HepG2 (cell line): ENCODE results near the gene PHOSPHO2. TPM values are rescaled to one million over a fixed set of nuclear protein-coding genes. Genes with fewer than 3 reads are reported as not detected.

ENCODE experiments used
- ATAC-seq: fragments of 200-7000 bp; cut with Tn5 transposase; 3 replicates; pipeline ENCODE4 v1.9.1; 2020; ENCODE audit warnings: mild to moderate bottlenecking, moderate library complexity
- BruUV-seq: library from RNA; stranded (reverse); fragments of 400-500 nt; replicated peaks from 2 replicates; lab custom pipeline; 2021; lab: Mats Ljungman, UMichigan
- CTCF ChIA-PET: fragments of 300-600 bp; formaldehyde crosslinking; extraction: SDS; loops from one replicate; lab custom pipeline; 2021; ENCODE audit warnings: low total read pairs, inconsistent platforms, low intra/inter-chr PET ratio; lab: Yijun Ruan, JAX
- POLR2A ChIA-PET: fragments of 350-600 bp; sonication (Branson Sonifier 250); formaldehyde crosslinking; loops from one replicate; lab custom pipeline; 2020; ENCODE audit warnings: antibody characterized with exemption, inconsistent platforms; lab: Yijun Ruan, JAX
- DNase-seq: peaks from one replicate; pipeline ENCODE4 v3.0.0-alpha.2; 2015; ENCODE audit warnings: low spot score
- FAIRE-seq: peaks from 3 replicates; lab custom pipeline; 2011; peaks lifted over from hg19 to GRCh38; lab: Jason Lieb, UNC
- H2AFZ ChIP-seq: one replicate; pipeline ENCODE4 v1.6.1; 2011; ENCODE audit warnings: low read length, inconsistent platforms
- H3K27ac ChIP-seq: fragments of 300-600 bp; 3 replicates; pipeline ENCODE4 v1.8.0; 2011; ENCODE audit warnings: mixed run types, mild to moderate bottlenecking, mixed read lengths, low read length, inconsistent platforms; ENCODE audit not compliant: insufficient read depth; ENCODE audit errors: extremely low read length
- H3K27me3 ChIP-seq, 2 experiments: fragments of 200-600 bp in 1 of 2; 2 replicates in 1 of 2; 3 replicates in 1 of 2; pipeline versions ENCODE4 v1.6.0 to v1.8.0; 2011; ENCODE audit warnings: low read length in 2 of 2, mild to moderate bottlenecking in 2 of 2, moderate library complexity in 2 of 2, inconsistent platforms in 1 of 2; ENCODE audit not compliant: insufficient read depth in 2 of 2, control insufficient read depth in 1 of 2
- H3K36me3 ChIP-seq, 2 experiments: fragments of 200-600 bp in 1 of 2; replicated peaks in 1 of 2; 2 replicates in 1 of 2; 3 replicates in 1 of 2; pipeline versions ENCODE4 v1.5.1 to v1.8.0; 2011; ENCODE audit warnings: low read length in 2 of 2, inconsistent platforms in 1 of 2; ENCODE audit not compliant: insufficient read depth in 2 of 2, control insufficient read depth in 1 of 2
- H3K4me1 ChIP-seq: 2 replicates; pipeline ENCODE4 v1.5.1; 2012; ENCODE audit warnings: low read length, inconsistent platforms; ENCODE audit not compliant: insufficient read depth
- H3K4me2 ChIP-seq: 2 replicates; pipeline ENCODE4 v1.6.0; 2011; ENCODE audit warnings: low read depth, low read length, inconsistent platforms
- H3K4me3 ChIP-seq, 3 experiments: fragments of 200-600 bp in 1 of 3; sonication (generic), shearing (Covaris generic) in 1 of 3; replicated peaks in 1 of 3; 2 replicates each; pipeline ENCODE4 v1.5.1; 2011 to 2016; ENCODE audit warnings: low read length in 3 of 3, inconsistent platforms in 2 of 3, low read depth in 2 of 3, mild to moderate bottlenecking in 2 of 3, control low read depth in 1 of 3, mixed read lengths in 1 of 3; ENCODE audit not compliant: insufficient read depth in 1 of 3
- H3K79me2 ChIP-seq: one replicate; pipeline ENCODE4 v1.6.1; 2011; ENCODE audit warnings: low read length, inconsistent platforms; ENCODE audit not compliant: insufficient read depth
- H3K9ac ChIP-seq: 2 replicates; pipeline ENCODE4 v1.6.0; 2011; ENCODE audit warnings: mild to moderate bottlenecking, low read depth, low read length, inconsistent platforms; ENCODE audit not compliant: insufficient read depth
- H3K9me3 ChIP-seq: 2 replicates; pipeline ENCODE4 v1.5.1; 2012; ENCODE audit warnings: mild to moderate bottlenecking, low read length
- H4K20me1 ChIP-seq: 2 replicates; pipeline ENCODE4 v1.6.0; 2011; ENCODE audit warnings: inconsistent platforms, mild to moderate bottlenecking, low read length, moderate library complexity; ENCODE audit not compliant: insufficient read depth
- HDAC6 ChIP-seq: fragments of 200-600 bp; sonication (generic); IDR thresholded peaks from 2 replicates; pipeline ENCODE4 v1.7.0; 2017; ENCODE audit warnings: mild to moderate bottlenecking, antibody characterized with exemption, low read length, low read depth
- HNF4G ChIP-seq, 2 experiments: sonication (generic) in 1 of 2; formaldehyde crosslinking in 1 of 2; IDR thresholded peaks; 2 replicates each; pipeline versions ENCODE4 v1.4.0 to v1.6.1; 2011 to 2020; ENCODE audit warnings: borderline replicate concordance in 2 of 2, low read depth in 2 of 2, mild to moderate bottlenecking in 2 of 2, low read length in 1 of 2, missing genetic modification reagents in 1 of 2, moderate library complexity in 1 of 2
- KMT2B ChIP-seq: IDR thresholded peaks from 2 replicates; pipeline ENCODE4 v1.6.1; 2016; ENCODE audit warnings: missing genetic modification reagents, missing compliant biosample characterization
- NCOA2 ChIP-seq: sonication (generic); formaldehyde crosslinking; IDR thresholded peaks from 2 replicates; pipeline ENCODE4 v1.8.0; 2022; ENCODE audit warnings: inconsistent platforms
- NFE2 ChIP-seq: sonication (generic); formaldehyde crosslinking; IDR thresholded peaks from 2 replicates; pipeline ENCODE4 v1.4.0; 2020; ENCODE audit warnings: missing genetic modification reagents
- SMAD1 ChIP-seq: sonication (generic); formaldehyde crosslinking; IDR thresholded peaks from 2 replicates; pipeline ENCODE4 v1.4.0; 2020; ENCODE audit warnings: missing genetic modification reagents, low read depth, mild to moderate bottlenecking, borderline replicate concordance
- TGIF2 ChIP-seq: IDR thresholded peaks from 2 replicates; pipeline ENCODE4 v1.6.1; 2016; ENCODE audit warnings: control low read depth, missing compliant biosample characterization
- ZNF614 ChIP-seq: IDR thresholded peaks from 2 replicates; pipeline ENCODE4 v1.6.1; 2018; ENCODE audit warnings: missing biosample characterization, missing genetic modification reagents, inconsistent platforms, borderline replicate concordance
- ZNF879 ChIP-seq: sonication (generic); formaldehyde crosslinking; IDR thresholded peaks from 2 replicates; pipeline ENCODE4 v1.8.1; 2023; ENCODE audit warnings: missing genetic modification reagents
- WGBS: methylation state at CpG from one replicate; pipeline ENCODE4 v1.1.6; 2017; ENCODE audit warnings: low lambda C conversion rate; 5-methylcytosine and 5-hydroxymethylcytosine counted together
- in situ Hi-C: cut with HindIII; loops from 2 replicates; pipeline ENCODE4 v1.10.0; 2017; ENCODE audit warnings: low pct_unique_long_range_greater_than_20kb; ENCODE audit not compliant: extremely low pct_ligation_motif_present
- intact Hi-C: fragments of 100-400 bp; cut with micrococcal nuclease; formaldehyde crosslinking; loops from one replicate; pipeline ENCODE4 v1.10.0; 2022; ENCODE audit not compliant: unreplicated experiment
- polyA plus RNA-seq, 8 experiments: library from polyadenylated mRNA; depleted of rRNA in 3 of 8; stranded (reverse) in 7 of 8; unstranded in 1 of 8; fragments of >200 nt; fragmentation: Illumina TruSeq in 4 of 8; extraction: Trizol in 4 of 8; gene quantifications; 2 replicates each; pipeline versions ENCODE4 v1.2.1 to v1.2.3, GENCODE V29; 2011 to 2016; ENCODE audit warnings: low read depth in 4 of 8, missing spikeins in 1 of 8, mixed read lengths in 1 of 8; ENCODE audit not compliant: insufficient read depth in 1 of 8
- total RNA-seq, 5 experiments: library from RNA; depleted of rRNA; stranded (reverse); fragments of >200 nt; fragmentation: Illumina TruSeq; extraction: Trizol; gene quantifications; 2 replicates each; pipeline ENCODE4 v1.2.3, GENCODE V29; 2016; ENCODE audit warnings: low read depth in 1 of 5
- TF ChIP-seq, protein P1 (sequence below): sonication (generic); formaldehyde crosslinking; IDR thresholded peaks from 2 replicates; pipeline ENCODE4 v1.5.0; 2020; ENCODE audit warnings: mild to moderate bottlenecking, low read depth, missing genetic modification reagents, borderline replicate concordance
- TF ChIP-seq, protein P2 (sequence below): IDR thresholded peaks from 2 replicates; pipeline ENCODE4 v1.6.1; 2016
- TF ChIP-seq, protein P3 (sequence below): sonication (generic); formaldehyde crosslinking; IDR thresholded peaks from 2 replicates; pipeline ENCODE4 v1.8.1; 2023; ENCODE audit warnings: mild to moderate bottlenecking, moderate library complexity, missing genetic modification reagents
- TF ChIP-seq, protein P4 (sequence below): sonication (generic); formaldehyde crosslinking; IDR thresholded peaks from 2 replicates; pipeline ENCODE4 v1.4.0; 2020; ENCODE audit warnings: missing genetic modification reagents, borderline replicate concordance

The PHOSPHO2 gene
- total and polyA plus RNA-seq, 2 of the 13 experiments (the other 11 are each of a cell fraction or from before 2014, with no cell fraction given): 6.1 to 11.4 TPM

DNA sequence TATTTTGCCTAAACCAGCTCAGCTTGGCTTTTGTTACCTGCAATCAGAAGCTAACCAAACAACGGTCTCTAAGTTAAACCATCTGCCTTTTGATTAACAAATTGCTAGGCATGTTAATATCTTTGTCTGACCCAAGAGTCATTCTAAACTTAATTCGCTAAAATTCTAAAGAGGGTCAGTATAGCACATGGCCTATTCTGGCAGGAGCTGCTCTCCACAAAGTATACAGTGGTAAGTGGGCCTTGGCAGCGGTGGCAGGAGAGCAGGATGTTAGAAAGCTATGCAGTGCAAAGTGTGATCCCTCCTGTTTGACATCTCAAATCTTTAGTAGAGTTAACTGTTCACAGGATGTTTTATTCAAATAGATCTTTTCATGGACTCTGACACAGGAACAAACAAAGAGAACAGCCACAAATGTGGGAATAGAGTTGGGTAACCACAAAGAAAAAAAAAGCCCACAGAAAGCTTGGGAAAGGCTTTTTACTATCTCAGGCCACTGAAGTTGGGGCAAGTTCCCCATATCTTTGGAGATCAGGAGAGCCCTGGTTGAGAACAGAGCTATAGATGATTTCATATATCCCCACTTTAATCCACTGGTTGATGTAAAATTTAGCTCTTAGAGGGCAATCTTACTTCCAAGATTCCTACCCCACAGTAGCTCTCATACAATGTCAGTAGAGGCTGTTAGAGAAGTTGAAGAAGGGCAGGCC is 10.7 kb upstream of the PHOSPHO2 start:
- in situ Hi-C loops: no loop called here
- TF ChIP-seq, protein P1, sequence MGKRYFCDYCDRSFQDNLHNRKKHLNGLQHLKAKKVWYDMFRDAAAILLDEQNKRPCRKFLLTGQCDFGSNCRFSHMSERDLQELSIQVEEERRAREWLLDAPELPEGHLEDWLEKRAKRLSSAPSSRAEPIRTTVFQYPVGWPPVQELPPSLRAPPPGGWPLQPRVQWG: no peak
- TF ChIP-seq, protein P2, sequence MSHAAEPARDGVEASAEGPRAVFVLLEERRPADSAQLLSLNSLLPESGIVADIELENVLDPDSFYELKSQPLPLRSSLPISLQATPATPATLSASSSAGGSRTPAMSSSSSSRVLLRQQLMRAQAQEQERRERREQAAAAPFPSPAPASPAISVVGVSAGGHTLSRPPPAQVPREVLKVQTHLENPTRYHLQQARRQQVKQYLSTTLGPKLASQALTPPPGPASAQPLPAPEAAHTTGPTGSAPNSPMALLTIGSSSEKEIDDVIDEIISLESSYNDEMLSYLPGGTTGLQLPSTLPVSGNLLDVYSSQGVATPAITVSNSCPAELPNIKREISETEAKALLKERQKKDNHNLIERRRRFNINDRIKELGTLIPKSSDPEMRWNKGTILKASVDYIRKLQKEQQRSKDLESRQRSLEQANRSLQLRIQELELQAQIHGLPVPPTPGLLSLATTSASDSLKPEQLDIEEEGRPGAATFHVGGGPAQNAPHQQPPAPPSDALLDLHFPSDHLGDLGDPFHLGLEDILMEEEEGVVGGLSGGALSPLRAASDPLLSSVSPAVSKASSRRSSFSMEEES (CRISPR knock-in tag): peak; percentile 44; the same call in 1 of the 2 replicates
- no peak for TF ChIP-seq SMAD1 (CRISPR knock-in tag)
- peak; percentile 88 for TF ChIP-seq ZNF614 (CRISPR knock-in tag)
- TF ChIP-seq HNF4G (IDR thresholded peaks at IDR 0.05; ENCODE audit: borderline replicate concordance, low read depth, low read length): peak; percentile 93
- peak; percentile 74; the same call in 1 of the 2 replicates for TF ChIP-seq HNF4G (CRISPR knock-in tag; IDR thresholded peaks at IDR 0.05; ENCODE audit: borderline replicate concordance, low read depth)
- peak; percentile 71; the same call in 1 of the 2 replicates for TF ChIP-seq TGIF2 (CRISPR knock-in tag)
- TF ChIP-seq NCOA2 (CRISPR knock-in tag): peak; percentile 91
- no peak for TF ChIP-seq ZNF879
- TF ChIP-seq, protein P3, sequence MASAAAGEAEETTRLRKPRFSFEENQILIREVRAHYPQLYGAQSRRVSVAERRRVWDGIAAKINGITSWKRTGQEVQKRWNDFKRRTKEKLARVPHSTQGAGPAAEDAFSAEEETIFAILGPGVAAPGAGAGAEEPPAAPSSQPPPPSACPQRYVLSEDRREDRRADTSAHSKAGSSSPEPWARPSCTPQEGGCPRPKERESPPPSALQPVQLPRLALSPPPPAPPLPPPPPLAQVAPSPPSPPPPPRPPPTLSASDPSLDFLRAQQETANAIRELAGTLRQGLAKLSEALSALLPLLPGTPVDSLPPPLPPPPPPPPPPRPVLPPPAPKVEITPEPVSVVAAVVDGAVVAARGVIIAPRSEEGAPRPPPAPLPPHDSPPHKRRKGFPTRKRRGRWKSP (CRISPR knock-in tag): 0 out of 2 replicates have a peak, but pooled peaks have one; percentile 40
- TF ChIP-seq KMT2B (CRISPR knock-in tag): peak; percentile 73
- TF ChIP-seq NFE2: no peak
- TF ChIP-seq, protein P4, sequence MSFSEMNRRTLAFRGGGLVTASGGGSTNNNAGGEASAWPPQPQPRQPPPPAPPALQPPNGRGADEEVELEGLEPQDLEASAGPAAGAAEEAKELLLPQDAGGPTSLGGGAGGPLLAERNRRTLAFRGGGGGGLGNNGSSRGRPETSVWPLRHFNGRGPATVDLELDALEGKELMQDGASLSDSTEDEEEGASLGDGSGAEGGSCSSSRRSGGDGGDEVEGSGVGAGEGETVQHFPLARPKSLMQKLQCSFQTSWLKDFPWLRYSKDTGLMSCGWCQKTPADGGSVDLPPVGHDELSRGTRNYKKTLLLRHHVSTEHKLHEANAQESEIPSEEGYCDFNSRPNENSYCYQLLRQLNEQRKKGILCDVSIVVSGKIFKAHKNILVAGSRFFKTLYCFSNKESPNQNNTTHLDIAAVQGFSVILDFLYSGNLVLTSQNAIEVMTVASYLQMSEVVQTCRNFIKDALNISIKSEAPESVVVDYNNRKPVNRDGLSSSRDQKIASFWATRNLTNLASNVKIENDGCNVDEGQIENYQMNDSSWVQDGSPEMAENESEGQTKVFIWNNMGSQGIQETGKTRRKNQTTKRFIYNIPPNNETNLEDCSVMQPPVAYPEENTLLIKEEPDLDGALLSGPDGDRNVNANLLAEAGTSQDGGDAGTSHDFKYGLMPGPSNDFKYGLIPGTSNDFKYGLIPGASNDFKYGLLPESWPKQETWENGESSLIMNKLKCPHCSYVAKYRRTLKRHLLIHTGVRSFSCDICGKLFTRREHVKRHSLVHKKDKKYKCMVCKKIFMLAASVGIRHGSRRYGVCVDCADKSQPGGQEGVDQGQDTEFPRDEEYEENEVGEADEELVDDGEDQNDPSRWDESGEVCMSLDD: no peak
- TF ChIP-seq HDAC6: no peak

More for the DNA sequence above, 10.7 kb upstream of the PHOSPHO2 start:
- intact Hi-C loops: loop anchor here (1.0 to 5.0 kb wide), 5 partner anchors 10 to 111 kb away; partner anchors contain the start of genes CFAP210, FASTKD1, KLHL23 and PHOSPHO2
- Histone ChIP-seq H3K4me3 (peak overlapping the region in 2 of 3 experiments; percentile 13 to 29; a peak in 2 of 6 replicates), H3K79me2 (no peaks in the 10 kb centered on the region), H3K9ac (peak overlapping the region; percentile 64), H3K9me3 (no peaks in the 10 kb centered on the region), H4K20me1 (no peaks in the 10 kb centered on the region), H3K36me3 (no peaks in the 10 kb centered on the region), H3K4me1 (peaks cover 38% of the 10 kb centered on the region), H2AFZ (peak overlapping the region; percentile 69), H3K4me2 (peak overlapping the region; percentile 64), H3K27ac (peak overlapping the region; percentile 92), H3K27me3 (no peaks in the 10 kb centered on the region)
- ChIA-PET CTCF (no interaction called here), POLR2A (interaction anchor here (0.6 to 3.1 kb wide), 16 partner anchors 9 to 204 kb away, joined by 3 to 32 read pairs (median 4); partner anchors contain the start of genes BBS5, CFAP210, KLHL23 and PHOSPHO2)
- peak; percentile 99 for ATAC-seq
- no TSS peak for BruUV-seq
- 4% methylated on average over 3 of the region's 3 CpGs for WGBS
- FAIRE-seq: peak; percentile 92
- peak; percentile 98 for DNase-seq
